Left hindlimb (tissue), 1 donor: ENCODE results near the gene PAX7.
"Not testable (repeated sequence)": the region's sequence is repeated elsewhere in the genome, so short reads cannot be mapped to it uniquely, and the experiment has no call there.

Source experiments
- DNase-seq: peaks from one replicate; pipeline ENCODE4 v3.0.0-alpha.2; 2018

Gene PAX7

GRCh38 chr1:18734461-18735223 lies 104.0 kb downstream of the PAX7 start:
- DNase-seq: no peak

DNA sequence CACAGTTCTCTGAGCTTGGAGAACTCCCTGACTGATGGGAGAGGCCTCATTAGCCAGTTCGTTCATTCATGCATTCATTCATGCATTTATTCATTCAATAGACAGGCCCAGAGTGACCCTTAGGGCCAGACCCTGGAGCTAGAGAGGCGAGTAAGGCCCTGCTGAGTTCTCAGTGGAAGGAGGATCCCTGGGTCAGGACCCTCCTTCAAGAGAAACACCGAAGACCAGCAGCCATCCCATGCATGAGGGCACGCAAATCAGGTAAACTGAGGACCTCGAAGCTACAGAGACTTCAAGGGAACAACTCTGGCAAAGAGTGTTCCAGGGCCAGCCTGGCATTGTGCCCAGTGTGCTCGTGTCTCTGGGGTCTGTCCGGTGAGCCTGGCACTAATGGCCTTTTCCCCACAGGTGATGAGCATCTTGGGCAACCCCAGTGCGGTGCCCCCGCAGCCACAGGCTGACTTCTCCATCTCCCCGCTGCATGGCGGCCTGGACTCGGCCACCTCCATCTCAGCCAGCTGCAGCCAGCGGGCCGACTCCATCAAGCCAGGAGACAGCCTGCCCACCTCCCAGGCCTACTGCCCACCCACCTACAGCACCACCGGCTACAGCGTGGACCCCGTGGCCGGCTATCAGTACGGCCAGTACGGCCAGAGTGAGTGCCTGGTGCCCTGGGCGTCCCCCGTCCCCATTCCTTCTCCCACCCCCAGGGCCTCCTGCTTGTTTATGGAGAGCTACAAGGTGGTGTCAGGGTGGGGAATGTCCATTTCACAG lies 104.8 kb downstream of the PAX7 start:
- DNase-seq: no peak

DNA sequence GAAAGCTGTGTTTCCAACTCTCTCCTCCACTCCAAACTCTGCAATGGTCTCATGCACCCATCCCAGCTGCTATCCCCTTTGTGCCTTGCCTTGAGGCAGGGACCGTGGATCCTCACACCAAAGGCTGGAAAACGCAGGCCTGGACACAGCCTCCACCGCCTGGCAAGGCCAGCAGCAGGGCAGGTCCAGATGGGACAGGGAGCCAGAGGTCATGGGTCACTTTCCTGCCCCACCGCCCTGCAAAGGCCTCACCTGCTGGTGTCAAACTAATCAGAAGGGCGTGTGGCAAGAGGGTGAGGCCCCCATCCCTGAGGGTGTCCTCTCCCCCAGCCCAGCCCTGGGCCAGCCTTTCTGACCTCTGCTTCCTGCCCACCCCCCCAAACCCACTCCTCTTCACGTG lies 106.3 kb downstream of the PAX7 start:
- no peak for DNase-seq

DNA sequence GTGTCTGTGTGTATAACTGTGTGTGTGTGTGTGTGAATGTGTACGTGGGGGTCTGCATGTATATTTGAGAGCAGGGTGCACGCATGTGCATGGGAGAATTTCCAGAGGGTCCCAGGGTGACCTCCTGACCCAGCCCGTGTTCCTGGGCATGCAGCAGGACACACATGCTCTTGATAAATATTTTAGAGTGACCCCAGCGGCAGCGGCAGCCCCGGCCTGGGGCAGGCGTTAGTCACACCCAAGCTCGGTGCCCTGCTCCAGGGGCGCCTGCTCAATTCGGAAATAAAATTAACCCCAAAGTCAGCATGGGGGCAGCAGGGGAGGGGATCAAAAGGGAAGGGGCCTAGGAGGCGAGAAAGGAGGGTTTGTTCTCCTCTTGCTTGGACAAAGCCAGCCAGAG lies 107.5 kb downstream of the PAX7 start:
- no peak for DNase-seq

DNA sequence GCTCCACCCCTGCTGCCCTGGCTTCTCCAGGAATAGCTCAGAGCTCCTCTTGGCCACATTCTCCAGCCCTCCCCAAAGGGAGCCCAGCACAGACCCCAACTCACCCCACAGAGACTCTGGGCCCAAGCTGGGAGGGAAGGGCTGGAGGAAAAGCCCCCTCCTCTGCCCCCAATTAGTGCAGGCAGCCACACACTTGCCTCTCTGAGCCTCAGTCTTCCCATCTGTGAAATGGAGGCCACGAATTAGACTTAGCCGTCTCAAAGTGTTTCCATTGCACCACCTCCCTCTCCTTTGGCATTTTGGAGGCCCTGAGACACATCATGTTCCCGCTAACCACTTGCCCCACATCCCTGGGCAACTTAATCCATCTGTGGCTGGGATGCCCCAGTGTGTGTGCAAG lies 108.0 kb downstream of the PAX7 start:
- no peak for DNase-seq

- no peak for DNase-seq
Measured at GRCh38 chr1:18739408-18739807, 108.8 kb downstream of the PAX7 start.

DNA sequence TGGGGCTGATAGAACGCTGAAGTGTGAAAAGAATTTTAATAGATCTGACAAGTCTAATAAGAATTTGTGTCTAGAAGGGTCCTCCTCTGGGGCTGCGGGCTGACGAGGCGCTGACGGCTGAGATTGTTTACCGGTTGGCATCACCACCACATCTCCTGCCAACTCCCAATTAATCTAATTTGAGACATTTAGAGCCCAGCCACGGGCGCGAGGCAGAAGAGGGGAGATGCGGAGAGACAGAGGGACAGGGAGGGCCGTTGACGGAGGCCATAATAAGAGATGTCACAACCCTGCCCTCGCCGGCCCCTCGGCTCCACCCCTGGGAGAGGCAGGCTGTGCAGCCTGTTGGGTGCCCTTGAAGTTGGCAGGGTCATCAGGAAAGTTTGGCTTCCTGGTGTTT lies 109.3 kb downstream of the PAX7 start:
- DNase-seq: no peak

GRCh38 chr1:18740617-18741016 lies 110.0 kb downstream of the PAX7 start:
- no peak for DNase-seq

GRCh38 chr1:18743233-18743632 lies 112.6 kb downstream of the PAX7 start:
- DNase-seq: no peak

DNA sequence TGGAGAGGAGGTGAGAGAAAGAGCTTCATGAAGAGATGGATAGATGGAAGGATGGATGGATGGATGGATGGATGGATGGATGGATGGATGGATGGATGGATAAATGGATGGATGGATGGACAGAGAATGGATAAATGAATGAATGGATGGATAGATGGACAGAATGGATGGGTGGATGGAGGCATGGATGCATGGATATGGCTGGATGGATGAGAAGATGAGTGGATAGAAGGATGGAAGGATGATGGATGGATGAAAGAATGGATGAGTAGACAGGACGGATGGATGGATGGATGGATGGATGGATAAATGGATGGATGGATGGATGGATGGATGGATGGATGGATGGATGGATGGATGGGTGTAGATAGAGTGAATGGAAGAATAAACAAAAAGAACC lies 113.7 kb downstream of the PAX7 start:
- not testable (repeated sequence) for DNase-seq

- no peak for DNase-seq
Measured at GRCh38 chr1:18746981-18747380, 116.3 kb downstream of the PAX7 start.

GRCh38 chr1:18747671-18748070 lies 117.0 kb downstream of the PAX7 start:
- DNase-seq: no peak

DNA sequence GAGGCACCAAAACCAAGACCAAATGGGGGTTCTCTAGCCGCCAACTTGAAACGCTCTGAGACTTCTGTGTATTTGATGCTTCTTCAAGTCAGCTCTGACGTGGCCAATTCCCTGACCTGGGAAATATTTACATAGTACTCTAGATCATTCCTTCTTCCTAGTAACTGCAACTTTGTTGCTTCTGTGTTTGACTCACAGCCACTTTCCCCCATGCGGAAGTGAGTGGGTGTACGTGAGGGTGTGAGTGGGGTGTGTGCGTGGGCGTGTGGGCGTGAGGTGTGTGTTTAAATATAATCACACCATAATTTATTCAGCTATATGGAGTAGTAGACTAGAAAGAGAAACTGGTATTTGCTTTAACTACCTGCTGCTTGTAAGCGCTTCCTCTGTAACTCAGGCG lies 117.8 kb downstream of the PAX7 start:
- DNase-seq: no peak

- no peak for DNase-seq
Measured at GRCh38 chr1:18749569-18749968, 118.9 kb downstream of the PAX7 start.

- DNase-seq: no peak
Measured at GRCh38 chr1:18750600-18750999, 120.0 kb downstream of the PAX7 start.

GRCh38 chr1:18751425-18751824 lies 120.8 kb downstream of the PAX7 start:
- DNase-seq: no peak

DNA sequence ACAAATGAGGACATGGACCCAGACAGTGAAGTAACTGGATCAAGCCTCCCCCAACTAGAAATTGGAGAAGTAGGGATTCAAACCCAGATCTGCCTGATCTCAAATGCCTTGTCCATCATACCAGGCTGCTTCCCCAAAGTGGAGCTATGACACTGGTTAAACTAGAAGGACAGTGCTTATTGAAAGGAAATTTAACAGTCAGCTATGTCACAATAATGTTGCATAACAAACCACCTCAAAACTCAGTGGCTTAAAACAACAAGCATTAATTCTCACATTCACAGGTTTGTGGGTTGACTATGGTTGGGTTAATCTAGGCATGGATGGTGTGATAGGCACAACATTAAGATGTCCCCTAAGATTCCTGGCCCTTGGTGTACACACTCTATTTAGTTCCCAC lies 121.8 kb downstream of the PAX7 start:
- no peak for DNase-seq

GRCh38 chr1:18760156-18760555 lies 129.5 kb downstream of the PAX7 start:
- no peak for DNase-seq

DNA sequence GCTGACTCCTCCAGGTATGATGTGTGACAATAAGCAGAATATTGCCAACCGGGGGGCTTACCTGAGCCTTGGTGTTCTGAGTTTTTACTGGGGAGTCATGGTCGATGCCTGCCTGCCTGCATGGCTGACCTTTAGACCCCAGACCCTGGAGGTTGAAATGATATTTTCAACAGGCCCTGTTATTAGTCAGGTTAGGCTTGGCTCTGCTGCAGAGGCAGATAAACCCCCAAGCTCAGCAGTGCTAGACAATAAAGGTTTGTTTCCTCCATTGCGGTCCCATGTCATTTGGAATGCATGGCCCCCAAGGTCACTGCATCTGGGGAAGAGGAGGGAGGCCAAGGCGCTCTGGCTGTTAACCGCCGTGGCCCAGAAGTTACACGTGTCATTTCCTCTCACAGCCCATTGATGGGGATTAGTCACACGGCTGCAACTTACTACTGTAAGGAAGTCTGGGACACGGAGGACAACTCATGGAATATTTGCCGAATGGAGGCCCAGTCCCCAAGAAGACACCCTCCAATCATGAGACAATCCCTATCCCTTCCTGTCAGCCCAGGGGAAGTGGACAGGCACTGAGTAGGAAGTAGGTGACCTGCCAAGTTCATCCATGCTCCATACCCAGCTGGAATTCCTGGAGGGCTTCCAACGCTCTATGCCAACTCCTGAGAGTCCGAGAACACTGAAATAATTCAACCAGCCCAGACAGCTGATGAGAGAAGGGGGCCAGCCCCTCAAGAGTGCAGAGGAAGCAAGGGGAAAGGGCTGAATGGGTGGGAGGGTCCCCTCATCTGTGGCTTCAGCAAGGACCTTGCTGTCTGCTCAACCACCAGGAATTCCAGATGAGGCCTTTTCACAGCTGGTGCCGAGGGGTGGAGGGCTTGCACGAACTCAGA lies 131.5 kb downstream of the PAX7 start:
- DNase-seq: peak; percentile 76

DNA sequence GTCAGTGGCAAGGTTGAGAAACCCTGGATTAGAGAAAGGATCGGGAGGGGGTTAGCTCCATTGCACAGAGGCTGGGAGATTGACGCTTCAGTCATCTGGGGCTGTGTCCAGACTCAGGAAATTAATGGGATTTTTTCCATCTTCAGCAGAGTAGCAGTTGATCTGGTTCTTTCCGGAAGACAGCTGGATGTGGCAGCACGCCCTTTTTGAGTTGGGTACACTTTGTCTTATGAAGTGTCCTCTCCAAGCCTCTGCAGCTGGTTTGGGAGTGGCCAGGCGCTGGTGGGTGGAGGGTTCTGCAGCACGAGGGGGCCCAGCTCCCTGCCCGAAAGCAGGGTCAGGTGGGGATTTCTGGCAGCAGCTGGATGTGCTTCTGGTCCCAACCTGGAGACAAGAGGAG lies 133.7 kb downstream of the PAX7 start:
- peak; percentile 75 for DNase-seq

DNA sequence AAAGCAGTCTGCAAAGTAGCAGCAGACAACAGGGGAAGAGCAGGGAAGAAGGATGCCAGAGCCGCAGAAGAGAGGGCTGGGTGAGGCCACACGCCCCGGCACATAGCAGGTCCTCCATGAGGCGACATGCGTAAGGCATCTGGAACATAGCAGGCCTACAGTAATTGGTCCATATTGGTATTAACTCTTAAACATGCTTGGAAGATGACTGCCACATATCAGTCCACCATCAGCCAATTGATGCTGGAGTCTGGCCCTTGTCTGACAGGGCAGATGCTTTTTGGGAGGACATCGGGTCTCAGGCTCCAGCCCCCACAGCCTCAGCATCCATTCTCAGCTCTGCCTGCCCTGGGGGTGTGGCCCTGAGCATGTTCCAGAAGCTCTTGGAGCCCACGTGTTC lies 135.1 kb downstream of the PAX7 start:
- no peak for DNase-seq

GRCh38 chr1:18766328-18766727 lies 135.7 kb downstream of the PAX7 start:
- DNase-seq: no peak

GRCh38 chr1:18767576-18767975 lies 136.9 kb downstream of the PAX7 start:
- not testable (repeated sequence) for DNase-seq
